Panc1 (cell line): ENCODE data around the gene FIBIN.

ENCODE experiments used
- CTCF ChIP-seq: fragments of 450-650 bp; IDR thresholded peaks from 2 replicates; pipeline ENCODE4 v1.5.1; 2017; ENCODE audit warnings: mild to moderate bottlenecking
- POLR2AphosphoS5 ChIP-seq: IDR thresholded peaks from 2 replicates; pipeline ENCODE4 v1.6.1; 2012; ENCODE audit warnings: mild to moderate bottlenecking, low read depth, low read length, moderate library complexity
- SIN3A ChIP-seq: IDR thresholded peaks from 2 replicates; pipeline ENCODE4 v1.6.1; 2012; ENCODE audit warnings: low read depth, mild to moderate bottlenecking, low read length, moderate library complexity, borderline replicate concordance; ENCODE audit not compliant: insufficient read depth
- TF ChIP-seq, protein P1 (sequence below), 2 experiments: IDR thresholded peaks; 2 replicates each; pipeline ENCODE4 v1.6.1; 2011 to 2012; ENCODE audit warnings: low read depth in 2 of 2, control low read depth in 1 of 2, low read length in 1 of 2, mild to moderate bottlenecking in 1 of 2, moderate library complexity in 1 of 2; ENCODE audit not compliant: insufficient read depth in 1 of 2

GRCh38 chr11:26948881-26949280 lies 45.0 kb upstream of the FIBIN start:
- no peak for TF ChIP-seq CTCF
- no peak for TF ChIP-seq POLR2AphosphoS5
- TF ChIP-seq, protein P1, sequence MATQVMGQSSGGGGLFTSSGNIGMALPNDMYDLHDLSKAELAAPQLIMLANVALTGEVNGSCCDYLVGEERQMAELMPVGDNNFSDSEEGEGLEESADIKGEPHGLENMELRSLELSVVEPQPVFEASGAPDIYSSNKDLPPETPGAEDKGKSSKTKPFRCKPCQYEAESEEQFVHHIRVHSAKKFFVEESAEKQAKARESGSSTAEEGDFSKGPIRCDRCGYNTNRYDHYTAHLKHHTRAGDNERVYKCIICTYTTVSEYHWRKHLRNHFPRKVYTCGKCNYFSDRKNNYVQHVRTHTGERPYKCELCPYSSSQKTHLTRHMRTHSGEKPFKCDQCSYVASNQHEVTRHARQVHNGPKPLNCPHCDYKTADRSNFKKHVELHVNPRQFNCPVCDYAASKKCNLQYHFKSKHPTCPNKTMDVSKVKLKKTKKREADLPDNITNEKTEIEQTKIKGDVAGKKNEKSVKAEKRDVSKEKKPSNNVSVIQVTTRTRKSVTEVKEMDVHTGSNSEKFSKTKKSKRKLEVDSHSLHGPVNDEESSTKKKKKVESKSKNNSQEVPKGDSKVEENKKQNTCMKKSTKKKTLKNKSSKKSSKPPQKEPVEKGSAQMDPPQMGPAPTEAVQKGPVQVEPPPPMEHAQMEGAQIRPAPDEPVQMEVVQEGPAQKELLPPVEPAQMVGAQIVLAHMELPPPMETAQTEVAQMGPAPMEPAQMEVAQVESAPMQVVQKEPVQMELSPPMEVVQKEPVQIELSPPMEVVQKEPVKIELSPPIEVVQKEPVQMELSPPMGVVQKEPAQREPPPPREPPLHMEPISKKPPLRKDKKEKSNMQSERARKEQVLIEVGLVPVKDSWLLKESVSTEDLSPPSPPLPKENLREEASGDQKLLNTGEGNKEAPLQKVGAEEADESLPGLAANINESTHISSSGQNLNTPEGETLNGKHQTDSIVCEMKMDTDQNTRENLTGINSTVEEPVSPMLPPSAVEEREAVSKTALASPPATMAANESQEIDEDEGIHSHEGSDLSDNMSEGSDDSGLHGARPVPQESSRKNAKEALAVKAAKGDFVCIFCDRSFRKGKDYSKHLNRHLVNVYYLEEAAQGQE (IDR thresholded peaks at IDR 0.05; ENCODE audit: insufficient read depth in 1 of 2, low read depth in 2 of 2, low read length in 1 of 2): no peak
- TF ChIP-seq SIN3A: no peak
